ENCODE results near the gene SHKBP1.

DNA sequence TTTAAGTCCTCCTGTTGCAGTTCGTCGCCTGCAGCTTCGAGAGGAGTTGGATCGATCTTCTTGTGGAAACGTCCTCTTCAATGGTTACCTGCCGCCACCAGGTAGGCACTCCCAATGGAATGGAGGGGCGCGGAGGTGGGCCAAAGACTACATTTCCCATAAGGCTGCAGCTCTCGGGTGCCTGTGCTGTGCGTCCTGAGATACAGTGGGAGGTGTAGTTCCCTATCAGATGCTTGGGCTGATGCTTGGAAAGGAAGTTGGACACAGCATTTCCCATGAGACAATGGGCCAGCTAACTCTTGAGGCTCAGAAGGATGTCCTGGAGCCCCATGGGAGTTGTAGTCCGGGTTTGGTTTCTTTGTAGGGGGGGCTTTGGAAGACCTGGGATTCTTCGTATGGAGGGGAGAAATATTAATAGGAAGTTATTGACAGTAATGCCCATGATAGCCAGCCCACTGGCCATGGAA, 1.8 kb downstream of the SHKBP1 start:
- no peak for TF ChIP-seq ZNF384 (IDR thresholded peaks at IDR 0.05)
- no peak; the same call in none of the 2 replicates for TF ChIP-seq SUZ12 (IDR thresholded peaks at IDR 0.05)
- TF ChIP-seq FOXK2 (IDR thresholded peaks at IDR 0.05): no peak
- no peak for TF ChIP-seq SP1 (IDR thresholded peaks at IDR 0.05)
- no peak for TF ChIP-seq BHLHE40 (IDR thresholded peaks at IDR 0.05; ENCODE audit: borderline replicate concordance)
- no peak for TF ChIP-seq CTBP1 (IDR thresholded peaks at IDR 0.05; ENCODE audit: borderline replicate concordance)

Data from HEK293T (cell line).